Karpas-422 (cell line): ENCODE measurements around the gene PRKAG2. TPM values are rescaled to one million over a fixed set of nuclear protein-coding genes. Genes with fewer than 3 reads are reported as not detected.

ENCODE experiments used
- DNase-seq: peaks from one replicate; pipeline ENCODE4 v3.0.0-alpha.2; 2015
- H2AFZ ChIP-seq: fragments of 200-600 bp; sonication (generic); 2 replicates; pipeline ENCODE4 v1.6.1; 2014; ENCODE audit warnings: antibody characterized with exemption, low read length, mixed read lengths
- H3K27ac ChIP-seq: fragments of 200-600 bp; sonication (generic); 2 replicates; pipeline ENCODE4 v1.5.1; 2014; ENCODE audit warnings: mild to moderate bottlenecking, low read length, moderate library complexity
- H3K27me3 ChIP-seq: fragments of 200-600 bp; sonication (generic); 2 replicates; pipeline ENCODE4 v1.6.1; 2014; ENCODE audit warnings: low read length, mixed read lengths
- H3K36me3 ChIP-seq: fragments of 200-600 bp; sonication (generic); 2 replicates; pipeline ENCODE4 v1.6.1; 2014; ENCODE audit warnings: low read length, mixed read lengths; ENCODE audit not compliant: insufficient read depth
- H3K4me1 ChIP-seq: fragments of 200-600 bp; sonication (generic); 2 replicates; pipeline ENCODE4 v1.6.1; 2014; ENCODE audit warnings: mild to moderate bottlenecking, low read length, mixed read lengths
- H3K4me2 ChIP-seq: fragments of 200-600 bp; sonication (generic); 2 replicates; pipeline ENCODE4 v1.6.1; 2014; ENCODE audit warnings: low read length, low read depth, mild to moderate bottlenecking; ENCODE audit not compliant: poor library complexity, severe bottlenecking
- H3K4me3 ChIP-seq: fragments of 200-600 bp; sonication (generic); 2 replicates; pipeline ENCODE4 v1.5.1; 2014; ENCODE audit warnings: mild to moderate bottlenecking, antibody characterized with exemption, low read length, mixed read lengths
- H3K79me2 ChIP-seq: fragments of 200-600 bp; sonication (generic); 2 replicates; pipeline ENCODE4 v1.6.1; 2014; ENCODE audit warnings: mild to moderate bottlenecking, low read length, mixed read lengths
- H3K9ac ChIP-seq: fragments of 200-600 bp; sonication (generic); 2 replicates; pipeline ENCODE4 v1.6.0; 2014; ENCODE audit warnings: low read length
- H3K9me2 ChIP-seq: fragments of 200-600 bp; sonication (generic), shearing (Covaris generic); replicated peaks from 2 replicates; pipeline ENCODE4 v1.6.0; 2014; ENCODE audit warnings: mild to moderate bottlenecking, low read length, moderate library complexity; ENCODE audit not compliant: insufficient read depth
- H3K9me3 ChIP-seq: fragments of 300-700, 200-600 bp; sonication (generic); 2 replicates; pipeline ENCODE4 v1.6.1; 2014; ENCODE audit warnings: low read length, mixed read lengths
- H4K20me1 ChIP-seq: fragments of 200-600 bp; sonication (generic); 2 replicates; pipeline ENCODE4 v1.6.1; 2014; ENCODE audit warnings: mild to moderate bottlenecking, antibody characterized with exemption, low read length, low read depth; ENCODE audit not compliant: insufficient read depth
- total RNA-seq: library from RNA; depleted of rRNA; stranded (reverse); fragments of >200 nt; shearing (Covaris generic); gene quantifications from 2 replicates; pipeline ENCODE4 v1.2.3, GENCODE V29; 2014; ENCODE audit warnings: low replicate concordance

PRKAG2 gene
- total RNA-seq, 1 experiment from 2014 or later = 6.3 TPM

DNA sequence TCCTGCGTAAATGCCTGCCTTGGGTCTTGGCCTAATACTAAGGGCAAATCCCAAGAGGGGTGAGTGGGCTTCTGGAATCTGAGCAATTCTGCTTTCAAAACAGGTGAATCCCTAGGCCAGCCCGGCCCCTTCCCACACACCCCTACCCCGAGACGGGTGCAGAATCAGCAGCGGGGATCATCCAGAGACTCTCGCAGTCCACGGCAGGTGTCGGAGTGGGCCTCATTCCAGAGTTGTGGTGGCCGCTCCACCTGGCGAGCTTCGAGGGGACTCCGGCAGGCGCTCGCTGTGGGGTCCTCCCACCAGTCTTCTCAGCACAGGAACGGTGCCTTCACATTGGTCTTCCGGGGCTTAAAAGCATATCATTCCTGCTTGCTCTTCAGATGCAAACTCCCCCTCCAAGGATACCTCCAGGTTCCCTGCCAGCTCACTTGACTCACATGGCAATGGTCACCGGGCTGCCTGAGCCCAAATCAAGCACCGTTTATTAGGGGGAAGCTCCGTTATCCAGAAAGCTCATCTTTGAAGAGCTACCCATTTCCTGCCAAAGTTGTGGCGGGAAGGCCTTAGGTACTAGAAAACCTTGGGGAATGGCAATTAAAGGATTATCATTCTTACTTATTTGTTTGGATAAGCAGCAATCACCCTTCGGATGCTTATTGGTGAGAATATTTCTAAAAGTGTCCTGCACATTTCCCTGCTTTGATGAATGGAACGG lies 67.6 kb downstream of the PRKAG2 start:
- Histone ChIP-seq H3K36me3 (no peaks in the 10 kb centered on the region), H2AFZ (no peak overlapping the region), H3K9ac (no peak overlapping the region), H3K27me3 (no peaks in the 10 kb centered on the region), H3K27ac (no peak overlapping the region), H3K4me3 (no peak overlapping the region), H3K4me2 (no peak overlapping the region), H4K20me1 (no peaks in the 10 kb centered on the region), H3K9me3 (no peaks in the 10 kb centered on the region), H3K79me2 (no peaks in the 10 kb centered on the region), H3K9me2 (no peaks in the 10 kb centered on the region), H3K4me1 (no peaks in the 10 kb centered on the region)
- no peak for DNase-seq

DNA sequence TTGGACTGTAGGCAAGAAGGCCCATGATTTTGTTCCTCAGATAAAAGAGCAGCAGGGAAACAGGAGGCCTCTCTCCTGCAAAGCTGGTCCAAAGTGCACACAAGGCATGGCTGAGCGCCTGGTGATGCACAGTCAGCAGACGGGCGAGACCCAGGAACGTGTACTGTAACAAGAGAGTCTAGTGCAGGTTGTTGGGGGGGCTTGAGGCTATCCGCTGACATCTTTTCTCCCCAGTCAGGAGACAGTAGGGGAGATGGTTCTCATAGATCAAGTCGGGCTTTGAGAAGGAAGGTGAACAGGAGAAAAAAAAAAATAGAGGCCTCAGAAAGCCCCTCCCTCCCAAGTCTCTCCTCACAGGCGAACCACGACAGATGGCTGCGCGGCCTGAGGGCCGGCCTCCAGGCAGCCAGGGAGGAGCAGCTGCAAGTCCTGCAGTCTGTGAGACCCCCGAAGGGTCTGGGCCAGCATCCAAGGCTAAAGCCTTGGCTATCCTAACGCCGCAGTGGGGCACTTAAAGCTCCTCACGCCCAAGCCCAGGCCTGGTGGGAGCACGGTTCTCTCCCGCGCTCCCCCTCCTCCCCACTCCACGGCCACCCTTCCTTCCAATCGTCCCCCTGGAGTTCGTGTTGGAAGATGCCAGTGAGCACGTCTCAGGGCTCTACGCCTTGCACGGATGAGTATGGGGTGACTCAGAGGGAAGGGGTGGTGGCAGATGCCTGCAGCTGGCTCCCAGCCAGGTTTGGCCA lies 68.3 kb downstream of the PRKAG2 start:
- H3K27me3 ChIP-seq = no peaks in the 10 kb centered on the region
- peaks cover 4% of the 10 kb centered on the region for H3K4me1 ChIP-seq
- H3K27ac ChIP-seq = no peak overlapping the region
- no peak for DNase-seq
- no peak overlapping the region for H3K9ac ChIP-seq
- no peaks in the 10 kb centered on the region for H3K79me2 ChIP-seq
- H4K20me1 ChIP-seq = no peaks in the 10 kb centered on the region
- no peaks in the 10 kb centered on the region for H3K9me2 ChIP-seq
- no peaks in the 10 kb centered on the region for H3K9me3 ChIP-seq
- no peak overlapping the region for H3K4me3 ChIP-seq
- H3K4me2 ChIP-seq = no peak overlapping the region
- H2AFZ ChIP-seq = no peak overlapping the region
- no peaks in the 10 kb centered on the region for H3K36me3 ChIP-seq

DNA sequence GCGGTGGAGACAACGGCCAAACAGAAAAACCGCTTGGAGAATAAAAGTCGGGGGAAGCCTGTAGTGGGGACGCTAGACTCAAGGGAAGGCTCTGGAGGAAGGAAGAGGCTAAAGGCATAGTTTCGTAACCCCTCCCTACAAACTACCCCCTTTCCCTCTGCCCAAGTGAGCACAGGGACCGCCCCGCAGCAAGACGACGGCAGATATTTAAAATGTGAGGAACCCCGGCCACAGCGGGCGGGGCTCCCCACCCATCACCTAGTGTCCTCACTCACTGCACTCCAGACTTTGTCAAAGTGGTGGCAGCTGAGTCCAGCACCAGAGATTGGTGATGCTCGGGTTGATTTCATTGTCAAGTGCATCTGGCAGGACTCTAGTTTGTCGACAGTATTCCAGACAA lies 69.1 kb downstream of the PRKAG2 start:
- no peak overlapping the region for H2AFZ ChIP-seq
- no peak for DNase-seq
- no peaks in the 10 kb centered on the region for H3K9me3 ChIP-seq
- no peaks in the 10 kb centered on the region for H3K27me3 ChIP-seq
- H3K79me2 ChIP-seq = no peaks in the 10 kb centered on the region
- H3K9me2 ChIP-seq = no peaks in the 10 kb centered on the region
- no peaks in the 10 kb centered on the region for H3K36me3 ChIP-seq
- H3K4me1 ChIP-seq = peaks cover 4% of the 10 kb centered on the region
- H4K20me1 ChIP-seq = no peaks in the 10 kb centered on the region
- no peak overlapping the region for H3K4me2 ChIP-seq
- H3K9ac ChIP-seq = no peak overlapping the region
- H3K27ac ChIP-seq = no peak overlapping the region
- no peak overlapping the region for H3K4me3 ChIP-seq

DNA sequence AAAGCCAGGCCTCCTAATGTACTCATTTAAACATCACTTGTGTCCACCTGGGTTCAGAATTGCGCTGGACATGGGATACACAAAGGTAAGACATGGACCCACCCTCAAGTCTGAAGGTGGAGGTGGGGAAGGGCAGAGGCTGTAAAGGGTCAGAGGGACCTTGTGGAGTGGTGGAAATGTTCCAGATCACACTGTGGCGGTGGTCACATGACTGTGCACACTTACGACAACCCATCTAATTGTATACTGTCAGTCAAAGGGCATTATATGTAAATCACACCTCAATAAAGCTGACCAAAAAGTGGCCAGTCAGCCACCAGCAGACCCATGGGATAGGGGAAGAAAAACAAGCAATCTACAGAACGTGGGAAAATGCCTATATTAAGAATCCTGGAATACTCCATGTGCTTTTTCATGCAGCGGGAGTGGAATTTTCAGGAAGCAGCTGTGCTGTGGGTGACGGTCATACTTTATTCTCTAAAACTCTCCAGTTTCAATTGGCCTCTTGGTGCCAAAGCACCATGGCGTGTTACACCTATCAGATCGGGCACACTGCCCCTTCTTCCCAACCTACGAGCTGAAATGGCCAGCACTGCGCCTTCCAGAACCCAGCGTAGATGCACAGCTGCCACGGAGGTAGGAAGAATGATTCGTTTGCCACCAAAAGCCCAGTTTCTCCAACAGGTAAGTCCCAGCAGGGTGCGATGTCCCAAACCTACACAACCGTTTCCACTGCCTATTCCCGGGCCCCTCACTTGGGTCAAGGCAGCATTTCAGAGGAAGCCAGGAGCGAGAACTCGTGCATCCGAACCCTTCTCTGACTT lies 69.8 kb downstream of the PRKAG2 start:
- no peak overlapping the region for H3K9ac ChIP-seq

DNA sequence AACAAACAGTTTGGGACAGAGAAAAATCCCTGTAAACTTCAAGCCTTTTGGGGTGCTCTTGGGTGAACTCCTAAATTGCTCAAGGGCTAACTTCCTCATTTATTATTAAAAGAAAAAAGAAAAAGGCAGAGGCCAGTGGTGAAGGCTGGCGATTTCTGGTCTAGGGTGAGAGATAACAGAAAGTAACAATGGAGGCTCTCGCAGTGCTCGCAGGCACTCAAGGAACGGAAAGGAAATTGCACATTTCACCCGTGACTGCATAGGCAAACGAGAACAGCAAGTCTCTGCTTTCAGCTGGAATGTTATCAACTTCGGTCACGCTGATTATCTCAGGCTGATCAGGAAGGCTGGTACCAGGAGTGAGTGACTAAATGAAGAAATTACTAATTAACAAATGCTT lies 70.7 kb downstream of the PRKAG2 start:
- peaks cover 4% of the 10 kb centered on the region for H3K4me1 ChIP-seq
- H4K20me1 ChIP-seq = no peaks in the 10 kb centered on the region
- no peak overlapping the region for H3K4me3 ChIP-seq
- no peaks in the 10 kb centered on the region for H3K27me3 ChIP-seq
- no peaks in the 10 kb centered on the region for H3K36me3 ChIP-seq
- H3K9me3 ChIP-seq = no peaks in the 10 kb centered on the region
- H3K9ac ChIP-seq = no peak overlapping the region
- no peak overlapping the region for H3K4me2 ChIP-seq
- no peaks in the 10 kb centered on the region for H3K9me2 ChIP-seq
- H3K79me2 ChIP-seq = no peaks in the 10 kb centered on the region
- no peak overlapping the region for H2AFZ ChIP-seq
- no peak overlapping the region for H3K27ac ChIP-seq
- DNase-seq = no peak

More for the DNA sequence above, 69.8 kb downstream of the PRKAG2 start:
- no peaks in the 10 kb centered on the region for H4K20me1 ChIP-seq
- no peak overlapping the region for H3K4me3 ChIP-seq
- no peaks in the 10 kb centered on the region for H3K9me3 ChIP-seq
- H3K4me1 ChIP-seq = peaks cover 4% of the 10 kb centered on the region
- no peaks in the 10 kb centered on the region for H3K9me2 ChIP-seq
- no peak overlapping the region for H3K27ac ChIP-seq
- H3K27me3 ChIP-seq = no peaks in the 10 kb centered on the region
- H3K36me3 ChIP-seq = no peaks in the 10 kb centered on the region
- no peak for DNase-seq
- no peaks in the 10 kb centered on the region for H3K79me2 ChIP-seq
- H3K4me2 ChIP-seq = no peak overlapping the region
- H2AFZ ChIP-seq = no peak overlapping the region

DNA sequence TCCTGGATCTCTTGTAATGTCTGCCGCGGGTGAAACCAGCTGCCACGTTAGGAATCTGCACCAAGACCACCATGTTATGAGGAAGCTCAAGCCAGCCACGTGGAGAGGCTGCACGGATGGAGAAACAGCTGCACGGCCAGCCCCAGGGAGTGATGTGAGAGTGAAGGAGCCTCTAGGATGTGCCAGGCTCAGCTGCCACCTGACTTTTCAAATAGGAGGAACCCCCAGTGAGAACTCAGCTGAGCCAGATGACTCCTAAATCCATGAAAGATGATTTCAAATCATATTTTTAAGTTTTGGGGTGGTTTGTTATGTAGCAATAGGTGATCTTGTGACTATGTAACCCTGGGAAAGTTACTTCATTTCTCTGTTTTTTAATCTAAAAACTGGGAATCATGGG lies 71.7 kb downstream of the PRKAG2 start:
- Histone ChIP-seq H3K4me2 (no peak overlapping the region), H3K27me3 (no peaks in the 10 kb centered on the region), H3K9me3 (no peaks in the 10 kb centered on the region), H3K9me2 (no peaks in the 10 kb centered on the region), H2AFZ (no peak overlapping the region), H4K20me1 (no peaks in the 10 kb centered on the region), H3K4me3 (no peak overlapping the region), H3K4me1 (peaks cover 4% of the 10 kb centered on the region), H3K36me3 (no peaks in the 10 kb centered on the region), H3K27ac (no peak overlapping the region), H3K9ac (no peak overlapping the region), H3K79me2 (no peaks in the 10 kb centered on the region)
- no peak for DNase-seq

DNA sequence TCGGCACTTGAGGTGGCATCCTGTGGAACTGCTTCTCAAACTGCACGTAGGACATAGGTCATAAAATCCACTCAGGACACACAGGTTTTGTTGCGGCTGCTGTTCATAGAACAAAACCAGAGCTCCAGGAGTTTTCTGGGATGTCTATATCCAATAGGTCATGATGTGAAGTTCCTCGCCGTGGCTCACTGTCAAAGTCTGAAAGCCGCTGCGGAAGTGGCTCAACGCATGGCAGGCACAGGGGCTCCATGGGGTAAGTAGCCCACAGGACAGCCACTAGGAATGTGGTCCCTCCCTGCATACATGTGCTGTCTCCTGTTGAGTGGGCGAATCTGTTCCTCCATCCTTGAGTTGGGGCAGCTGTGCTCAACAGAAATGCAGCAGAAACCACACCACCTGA lies 72.2 kb downstream of the PRKAG2 start:
- no peaks in the 10 kb centered on the region for H3K9me3 ChIP-seq
- H3K4me3 ChIP-seq = no peak overlapping the region
- H4K20me1 ChIP-seq = no peaks in the 10 kb centered on the region
- H3K79me2 ChIP-seq = no peaks in the 10 kb centered on the region
- H3K27ac ChIP-seq = no peak overlapping the region
- peaks cover 4% of the 10 kb centered on the region for H3K4me1 ChIP-seq
- DNase-seq = no peak
- no peaks in the 10 kb centered on the region for H3K36me3 ChIP-seq
- no peaks in the 10 kb centered on the region for H3K27me3 ChIP-seq
- no peak overlapping the region for H3K4me2 ChIP-seq
- H2AFZ ChIP-seq = no peak overlapping the region
- no peaks in the 10 kb centered on the region for H3K9me2 ChIP-seq
- no peak overlapping the region for H3K9ac ChIP-seq

DNA sequence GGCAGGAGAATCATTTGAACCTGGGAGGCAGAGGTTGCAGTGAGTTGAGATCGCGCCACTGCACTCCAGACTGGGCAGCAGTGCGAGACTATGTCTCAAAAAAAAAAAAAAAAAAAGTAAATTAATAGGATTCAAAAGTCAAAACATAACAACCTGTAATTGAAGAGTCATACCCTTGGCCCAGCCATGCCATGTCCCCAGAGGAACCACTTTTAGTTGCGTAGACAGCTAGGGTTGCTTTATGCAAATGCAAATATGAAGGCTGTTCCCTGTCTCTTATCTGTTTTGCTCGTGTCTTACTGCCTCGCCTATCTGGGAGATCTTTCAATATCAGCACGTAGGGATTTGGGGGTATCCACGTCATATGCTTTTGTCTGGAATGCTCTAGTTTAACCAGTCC lies 73.1 kb downstream of the PRKAG2 start:
- Histone ChIP-seq H3K4me1 (peaks cover 4% of the 10 kb centered on the region), H3K4me2 (no peak overlapping the region), H3K79me2 (no peaks in the 10 kb centered on the region), H3K4me3 (no peak overlapping the region), H2AFZ (no peak overlapping the region), H3K9me3 (no peaks in the 10 kb centered on the region), H3K27me3 (no peaks in the 10 kb centered on the region), H3K36me3 (no peaks in the 10 kb centered on the region), H3K9ac (no peak overlapping the region), H4K20me1 (no peaks in the 10 kb centered on the region), H3K27ac (no peak overlapping the region), H3K9me2 (no peaks in the 10 kb centered on the region)
- no peak for DNase-seq
